ENCODE measurements around the gene BABAM2. TPM values are rescaled to one million over a fixed set of nuclear protein-coding genes. Genes with fewer than 3 reads are reported as not detected.

BABAM2 gene
- total RNA-seq, 1 experiment from 2014 or later: 46.1 TPM

DNA sequence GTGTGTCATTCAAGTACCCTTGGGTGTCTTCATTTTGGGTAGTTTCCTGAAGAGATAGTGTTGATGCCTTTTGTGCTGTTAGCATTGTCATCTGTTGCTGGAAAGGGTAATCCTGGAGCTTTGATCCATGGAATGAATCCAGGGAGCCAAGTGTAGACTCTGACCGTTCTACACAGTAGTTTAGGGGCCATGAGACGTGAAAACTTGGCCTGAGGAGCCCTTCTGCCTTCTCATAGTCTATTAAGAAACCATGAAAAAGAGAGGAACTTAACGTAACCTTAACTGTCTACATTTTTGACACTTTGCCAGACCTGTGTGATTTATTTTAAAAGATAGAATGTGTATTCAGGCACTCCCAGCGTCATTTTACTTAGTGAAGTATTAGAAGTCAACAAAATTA is 194.0 kb downstream of the BABAM2 start:
- TF ChIP-seq EZH2 (IDR thresholded peaks at IDR 0.05; ENCODE audit: low read depth): no peak
- no peak for TF ChIP-seq CTCF (conservative IDR thresholded peaks at IDR 0.05)
- H3K4me1 ChIP-seq (replicated peaks; ENCODE audit: insufficient read depth): peaks cover 12% of the 10 kb centered on the region
- no peaks in the 10 kb centered on the region for H3K9me2 ChIP-seq (ENCODE audit: insufficient read depth)
- BruUV-seq (replicated peaks): no TSS peak
- H2AFZ ChIP-seq: no peak overlapping the region
- H3K9me3 ChIP-seq (ENCODE audit: insufficient read depth, low read depth): no peaks in the 10 kb centered on the region
- H4K20me1 ChIP-seq (ENCODE audit: insufficient read depth): no peaks in the 10 kb centered on the region
- H3K27ac ChIP-seq: no peak overlapping the region
- H3K27me3 ChIP-seq (ENCODE audit: insufficient read depth, low read depth): no peaks in the 10 kb centered on the region
- no peaks in the 10 kb centered on the region for H3K36me3 ChIP-seq (ENCODE audit: low read depth)
- CTCF ChIA-PET: no interaction called here
- POLR2A ChIA-PET (ENCODE audit: unreplicated experiment): no interaction called here
- H3F3A ChIP-seq (ENCODE audit: insufficient read depth, low read depth): no peaks in the 10 kb centered on the region
- H3K4me2 ChIP-seq: no peak overlapping the region
- DNase-seq: no peak
- intact Hi-C loops (cut with micrococcal nuclease; ENCODE audit: unreplicated experiment): no loop called here
- H3K79me2 ChIP-seq (ENCODE audit: low read depth): no peaks in the 10 kb centered on the region
- no peak overlapping the region for H3K4me3 ChIP-seq

GRCh38 chr2:28085201-28085600 is 194.7 kb downstream of the BABAM2 start:
- TF ChIP-seq CTCF (conservative IDR thresholded peaks at IDR 0.05): no peak
- TF ChIP-seq EZH2 (IDR thresholded peaks at IDR 0.05; ENCODE audit: low read depth): no peak
- no peak for DNase-seq
- no peaks in the 10 kb centered on the region for H3K9me3 ChIP-seq (ENCODE audit: insufficient read depth, low read depth)
- intact Hi-C loops (cut with micrococcal nuclease; ENCODE audit: unreplicated experiment): no loop called here
- H3K4me2 ChIP-seq: no peak overlapping the region
- CTCF ChIA-PET: no interaction called here
- peaks cover 12% of the 10 kb centered on the region for H3K4me1 ChIP-seq (replicated peaks; ENCODE audit: insufficient read depth)
- POLR2A ChIA-PET (ENCODE audit: unreplicated experiment): no interaction called here
- H3K27me3 ChIP-seq (ENCODE audit: insufficient read depth, low read depth): no peaks in the 10 kb centered on the region
- no peak overlapping the region for H3K27ac ChIP-seq
- no peaks in the 10 kb centered on the region for H3K79me2 ChIP-seq (ENCODE audit: low read depth)
- no peaks in the 10 kb centered on the region for H3K9me2 ChIP-seq (ENCODE audit: insufficient read depth)
- H3K4me3 ChIP-seq: no peak overlapping the region
- H3F3A ChIP-seq (ENCODE audit: insufficient read depth, low read depth): no peaks in the 10 kb centered on the region
- no peaks in the 10 kb centered on the region for H3K36me3 ChIP-seq (ENCODE audit: low read depth)
- H4K20me1 ChIP-seq (ENCODE audit: insufficient read depth): no peaks in the 10 kb centered on the region
- H2AFZ ChIP-seq: no peak overlapping the region
- BruUV-seq (replicated peaks): no TSS peak

GRCh38 chr2:28086611-28087010 is 196.1 kb downstream of the BABAM2 start:
- H3K9me3 ChIP-seq (ENCODE audit: insufficient read depth, low read depth): no peaks in the 10 kb centered on the region
- H3K4me3 ChIP-seq: no peak overlapping the region
- no peaks in the 10 kb centered on the region for H3K27me3 ChIP-seq (ENCODE audit: insufficient read depth, low read depth)
- no peaks in the 10 kb centered on the region for H3K36me3 ChIP-seq (ENCODE audit: low read depth)
- no peak for DNase-seq
- intact Hi-C loops (cut with micrococcal nuclease; ENCODE audit: unreplicated experiment): no loop called here
- H4K20me1 ChIP-seq (ENCODE audit: insufficient read depth): no peaks in the 10 kb centered on the region
- H3F3A ChIP-seq (ENCODE audit: insufficient read depth, low read depth): no peaks in the 10 kb centered on the region
- H3K9me2 ChIP-seq (ENCODE audit: insufficient read depth): no peaks in the 10 kb centered on the region
- H2AFZ ChIP-seq: no peak overlapping the region
- BruUV-seq (replicated peaks): no TSS peak
- ChIA-PET POLR2A (ENCODE audit: unreplicated experiment) (no interaction called here), CTCF (no interaction called here)
- H3K27ac ChIP-seq: no peak overlapping the region
- H3K79me2 ChIP-seq (ENCODE audit: low read depth): no peaks in the 10 kb centered on the region
- TF ChIP-seq CTCF (conservative IDR thresholded peaks at IDR 0.05) (no peak), EZH2 (IDR thresholded peaks at IDR 0.05; ENCODE audit: low read depth) (no peak)
- H3K4me1 ChIP-seq (replicated peaks; ENCODE audit: insufficient read depth): peaks cover 12% of the 10 kb centered on the region
- H3K4me2 ChIP-seq: no peak overlapping the region
